CD4-positive, alpha-beta T cell treated with Interleukin-21 for 1 hour (primary cell): ENCODE results near the gene PYGL.
A peak's percentile ranks its signal among the peaks of the same experiment; 100 is the strongest.

Experiments
- DNase-seq: peaks from one replicate; pipeline ENCODE4 v3.0.0-alpha.2; 2020

The PYGL gene

DNA sequence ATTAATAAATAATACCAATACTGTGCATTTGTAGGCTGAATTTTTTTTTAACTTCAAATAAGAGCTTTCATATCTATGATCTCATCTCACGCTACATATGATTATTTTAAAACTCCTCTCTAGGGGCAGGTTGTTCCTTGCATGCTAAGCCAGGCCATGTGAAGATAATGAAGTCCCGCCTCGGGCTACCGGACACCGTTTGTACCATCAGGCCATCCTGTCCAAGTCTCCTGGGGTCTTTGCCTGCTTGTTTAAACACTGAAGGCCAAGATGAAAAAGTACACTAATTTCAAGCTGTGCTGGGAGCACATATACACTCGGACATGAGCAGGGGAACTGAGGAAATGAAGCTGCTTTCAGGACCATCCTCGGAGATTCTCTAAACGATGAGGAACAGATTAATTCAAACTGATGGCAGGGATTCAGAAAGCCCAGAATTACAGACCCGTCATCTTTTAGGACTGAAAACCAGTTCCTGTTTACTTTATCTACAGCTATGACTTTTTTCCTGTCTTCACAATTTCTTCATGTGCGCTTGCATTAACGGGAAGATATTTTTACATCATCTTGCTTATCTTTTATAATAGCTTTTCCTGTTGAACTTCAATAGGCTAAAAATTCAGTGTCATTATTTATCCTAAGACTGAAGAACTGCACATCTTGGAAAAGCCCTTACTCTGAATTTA, 78.7 kb downstream of the PYGL start:
- no peak for DNase-seq

DNA sequence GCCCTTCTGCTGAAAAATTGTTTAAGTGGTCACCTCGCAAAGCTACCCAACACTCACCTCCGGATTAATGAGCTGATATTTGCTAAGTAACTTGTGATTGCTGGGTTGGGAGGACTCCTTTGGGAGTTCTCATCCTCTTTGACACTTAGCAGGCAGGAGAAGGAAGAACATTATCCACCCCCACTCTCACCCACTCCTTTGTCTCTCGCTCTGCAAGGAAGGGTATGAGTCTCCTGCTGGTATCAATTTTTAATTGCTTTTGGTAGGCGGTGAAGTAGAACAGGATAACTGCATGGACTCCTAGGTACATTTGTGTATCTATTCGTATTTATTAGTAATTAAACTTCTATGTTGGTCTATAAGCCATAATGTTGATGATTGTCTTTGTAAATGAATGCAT, 79.3 kb downstream of the PYGL start:
- no peak for DNase-seq

DNA sequence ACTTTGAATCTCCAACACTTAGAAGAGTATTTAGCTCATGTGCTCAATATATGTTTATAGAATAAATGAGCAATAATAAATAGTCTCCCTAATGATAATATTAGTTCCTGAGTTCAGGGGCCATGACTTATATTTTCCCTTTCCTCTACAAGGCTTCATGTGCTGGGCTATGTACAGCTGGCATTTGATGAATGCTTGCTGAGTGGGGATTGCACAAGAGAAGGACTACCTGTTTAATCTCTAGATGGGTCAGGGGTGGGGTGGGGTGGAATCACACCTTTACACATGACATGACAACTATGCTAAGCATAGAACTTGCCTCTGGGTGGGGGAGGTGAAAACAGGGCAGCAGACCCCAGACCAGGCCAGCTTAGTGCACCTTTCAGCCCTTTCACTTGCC, 80.0 kb downstream of the PYGL start:
- DNase-seq: no peak

DNA sequence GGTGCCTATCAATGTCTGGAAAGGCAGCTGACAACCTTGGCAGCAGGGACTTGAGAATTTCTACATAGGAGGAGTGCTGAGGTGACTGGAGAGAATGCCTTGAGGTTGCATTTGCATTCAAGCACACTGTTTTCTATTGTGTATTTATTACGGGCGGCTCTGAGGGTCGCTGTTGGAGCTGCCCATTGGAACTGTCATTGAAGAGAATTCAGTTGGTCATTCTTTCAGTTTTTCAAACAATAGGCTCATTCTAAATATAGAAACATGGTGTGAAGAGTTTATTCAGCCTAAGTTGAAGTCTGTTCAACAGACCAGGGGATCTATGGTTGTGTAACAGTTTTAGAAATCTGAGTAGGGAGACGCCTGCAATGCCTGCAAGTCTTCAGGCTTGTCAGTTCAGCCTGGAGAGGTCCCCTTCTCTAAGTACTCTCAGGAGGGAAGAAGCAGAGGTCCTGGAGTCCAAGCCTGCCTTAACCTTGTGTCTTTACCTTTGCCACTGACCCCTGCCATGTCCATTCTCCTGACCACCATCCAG, 82.2 kb downstream of the PYGL start:
- DNase-seq: no peak

DNA sequence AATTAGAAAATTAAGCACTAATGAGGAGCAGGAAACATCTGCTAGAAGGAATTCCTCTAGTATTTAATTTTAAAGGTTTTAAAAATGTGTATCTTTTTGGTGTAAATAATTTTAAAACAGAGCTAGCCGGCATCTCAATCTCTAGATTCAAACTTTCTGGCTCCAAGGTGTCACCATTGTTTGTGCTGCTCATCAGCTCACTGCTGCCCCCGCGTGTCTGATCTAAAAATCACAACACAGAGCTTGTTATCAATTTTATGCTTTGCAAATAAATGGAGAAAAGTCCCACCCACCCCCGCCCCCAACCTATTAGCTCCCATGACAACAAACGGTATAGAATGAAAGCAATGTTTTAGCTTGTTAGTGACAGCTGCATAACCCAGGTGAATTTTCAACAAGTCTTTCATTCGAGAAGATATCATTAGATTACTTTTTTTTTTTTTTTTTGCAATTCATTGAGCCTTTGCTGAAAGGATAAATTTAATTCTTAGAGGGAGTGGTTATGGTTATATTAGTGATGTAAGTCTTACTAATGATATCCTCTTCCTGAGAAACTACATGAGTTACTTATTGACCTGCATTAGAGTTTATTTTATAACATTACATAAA, 83.7 kb downstream of the PYGL start:
- DNase-seq: peak; percentile 91

DNA sequence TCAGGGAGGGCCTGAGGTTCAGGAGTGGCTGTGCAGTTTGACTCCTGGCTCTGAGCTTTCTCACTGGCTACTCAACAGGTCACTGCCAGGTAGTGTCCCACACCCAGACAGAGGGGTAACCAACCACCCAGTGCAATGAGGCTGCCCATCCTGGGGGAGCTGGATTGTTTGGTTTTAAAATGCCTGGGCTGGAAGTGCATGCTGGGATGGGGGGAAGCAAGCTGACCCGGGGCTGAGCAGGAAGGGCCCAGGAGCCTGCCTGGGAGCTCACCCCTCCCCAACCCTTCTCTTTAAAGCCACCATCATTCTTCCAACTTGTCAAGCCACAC, 85.0 kb downstream of the PYGL start:
- DNase-seq: no peak

DNA sequence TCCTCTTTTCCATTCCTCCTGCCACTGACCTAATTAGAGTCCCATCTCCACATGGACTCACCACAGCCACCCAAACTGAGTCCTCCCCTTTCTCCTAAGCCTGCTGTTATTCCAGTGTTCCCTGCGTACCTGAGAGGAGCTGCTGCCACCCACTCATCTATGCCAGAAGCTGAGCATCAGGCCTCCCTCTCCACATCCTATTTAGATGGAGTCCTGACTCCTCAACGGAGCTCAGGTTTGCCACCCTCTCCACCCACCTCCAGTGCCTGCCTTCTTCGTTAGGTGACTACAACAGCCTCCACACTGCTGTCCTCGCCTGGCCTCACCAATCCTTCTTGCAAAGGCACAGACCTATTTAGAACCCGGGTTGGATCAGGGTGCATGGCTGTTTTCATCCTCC, 87.6 kb downstream of the PYGL start:
- no peak for DNase-seq

DNA sequence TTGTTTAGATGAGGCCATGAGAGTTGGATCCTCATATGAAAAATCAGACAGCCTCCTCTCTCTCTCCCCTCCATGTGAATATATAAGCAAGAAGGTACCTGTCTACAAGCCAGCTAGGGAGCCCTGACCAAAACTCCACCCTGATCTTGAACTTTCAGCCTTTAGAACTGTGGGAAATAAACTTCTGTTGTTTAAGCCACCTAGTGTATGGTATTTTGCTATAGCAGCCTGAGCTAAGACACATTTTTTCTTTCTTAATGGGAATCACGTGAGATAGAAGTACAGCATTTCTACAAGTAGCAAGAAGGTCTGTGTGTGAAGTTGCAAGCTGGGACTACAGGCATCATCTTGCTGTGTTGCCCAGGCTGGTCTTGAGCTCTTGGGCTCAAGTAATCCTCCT, 88.7 kb downstream of the PYGL start:
- no peak for DNase-seq
